Effector memory CD8-positive, alpha-beta T cell (primary cell): Measurements from ENCODE around the gene LINGO3.

Source experiments
- ATAC-seq: fragments of 150-1000 bp; cut with Tn5 transposase; replicated peaks from 2 replicates; pipeline ENCODE4 v1.10.0; 2021; ENCODE audit warnings: mild to moderate bottlenecking, moderate library complexity
- DNase-seq, 3 experiments: peaks; one replicate each; pipeline ENCODE4 v3.0.0; 2021
- H3K27ac Mint-ChIP-seq, 2 donors: one replicate each; pipeline ENCODE4 v1.8.0; 2022; ENCODE audit warnings: mild to moderate bottlenecking in 2 of 2, mixed read lengths in 2 of 2, moderate library complexity in 2 of 2
- H3K27me3 Mint-ChIP-seq, 2 donors: one replicate each; pipeline ENCODE4 v1.8.0; 2022; ENCODE audit warnings: mixed read lengths in 2 of 2
- H3K36me3 Mint-ChIP-seq: one replicate; pipeline ENCODE4 v1.8.0; 2022; ENCODE audit warnings: mild to moderate bottlenecking, moderate library complexity, mixed read lengths; ENCODE audit not compliant: insufficient read depth
- H3K4me1 Mint-ChIP-seq, 2 donors: one replicate each; pipeline ENCODE4 v1.8.0; 2022; ENCODE audit warnings: low read depth in 2 of 2, mixed read lengths in 2 of 2
- H3K4me3 Mint-ChIP-seq, 2 donors: one replicate each; pipeline ENCODE4 v1.8.0; 2022; ENCODE audit warnings: mild to moderate bottlenecking in 2 of 2, mixed read lengths in 2 of 2, moderate library complexity in 2 of 2
- H3K9me3 Mint-ChIP-seq, 2 donors: one replicate each; pipeline ENCODE4 v1.8.0; 2022; ENCODE audit warnings: mixed read lengths in 2 of 2

LINGO3 gene

GRCh38 chr19:2271234-2272103 lies 36.5 kb downstream of the LINGO3 start:
- peak overlapping the region; percentile 95 for H3K4me3 Mint-ChIP-seq
- ATAC-seq (no peak), DNase-seq (no peak)
- H3K27ac Mint-ChIP-seq, result peak overlapping the region; percentile 95 to 99
- peaks cover 24 to 28% of the 10 kb centered on the region in 2 donors for H3K4me1 Mint-ChIP-seq
- H3K36me3 Mint-ChIP-seq, result peaks cover 77% of the 10 kb centered on the region
- no peaks in the 10 kb centered on the region for H3K27me3 Mint-ChIP-seq
- no peaks in the 10 kb centered on the region for H3K9me3 Mint-ChIP-seq

GRCh38 chr19:2270423-2271233 lies 37.3 kb downstream of the LINGO3 start:
- Mint-ChIP-seq H3K4me3 (peak overlapping the region; percentile 95), H3K4me1 (peaks cover 27 to 28% of the 10 kb centered on the region in 2 donors), H3K27ac (peak overlapping the region; percentile 95 to 99), H3K27me3 (no peaks in the 10 kb centered on the region), H3K9me3 (no peaks in the 10 kb centered on the region), H3K36me3 (peaks cover 71% of the 10 kb centered on the region)
- ATAC-seq (peak; percentile 30), DNase-seq (peak; percentile 57 to 61 (median 60))

- no peak for DNase-seq
- Mint-ChIP-seq H3K27me3 (no peaks in the 10 kb centered on the region), H3K27ac (peak overlapping the region; percentile 95 to 99), H3K36me3 (peaks cover 66% of the 10 kb centered on the region), H3K4me3 (peak overlapping the region; percentile 95), H3K4me1 (peaks cover 26 to 27% of the 10 kb centered on the region in 2 donors), H3K9me3 (no peaks in the 10 kb centered on the region)
- no peak for ATAC-seq
These were observed 37.9 kb downstream of the LINGO3 start for GRCh38 chr19:2270157-2270422.

GRCh38 chr19:2269244-2270156 lies 38.5 kb downstream of the LINGO3 start:
- Mint-ChIP-seq H3K4me3 (peak overlapping the region; percentile 95), H3K4me1 (peaks cover 23 to 25% of the 10 kb centered on the region in 2 donors), H3K27ac (peak overlapping the region; percentile 95 to 99), H3K27me3 (no peaks in the 10 kb centered on the region), H3K9me3 (no peaks in the 10 kb centered on the region), H3K36me3 (peaks cover 60% of the 10 kb centered on the region)
- ATAC-seq (peak; percentile 78), DNase-seq (peak; percentile 99)

GRCh38 chr19:2268861-2269243 lies 39.1 kb downstream of the LINGO3 start:
- Mint-ChIP-seq H3K27ac (peak overlapping the region; percentile 95 to 99), H3K4me1 (peaks cover 17 to 18% of the 10 kb centered on the region in 2 donors), H3K36me3 (peaks cover 54% of the 10 kb centered on the region), H3K4me3 (peak overlapping the region; percentile 95), H3K27me3 (no peaks in the 10 kb centered on the region), H3K9me3 (no peaks in the 10 kb centered on the region)
- DNase-seq (no peak), ATAC-seq (no peak)

GRCh38 chr19:2268480-2268830 lies 39.5 kb downstream of the LINGO3 start:
- Mint-ChIP-seq H3K4me1 (peaks cover 13 to 16% of the 10 kb centered on the region in 2 donors), H3K9me3 (no peaks in the 10 kb centered on the region), H3K27me3 (no peaks in the 10 kb centered on the region), H3K36me3 (peaks cover 50% of the 10 kb centered on the region), H3K27ac (peak overlapping the region; percentile 95 to 99), H3K4me3 (peak overlapping the region; percentile 95)
- DNase-seq (no peak), ATAC-seq (no peak)

GRCh38 chr19:2266183-2266993 lies 41.6 kb downstream of the LINGO3 start:
- DNase-seq (no peak), ATAC-seq (no peak)
- H3K4me1 Mint-ChIP-seq, result peaks cover 1 to 10% of the 10 kb centered on the region in 2 donors
- H3K27ac Mint-ChIP-seq, result no peak overlapping the region
- H3K4me3 Mint-ChIP-seq, result peak overlapping the region in 1 of 2 donors; percentile 43
- no peaks in the 10 kb centered on the region for H3K9me3 Mint-ChIP-seq
- H3K36me3 Mint-ChIP-seq, result peaks cover 29% of the 10 kb centered on the region
- H3K27me3 Mint-ChIP-seq, result no peaks in the 10 kb centered on the region

GRCh38 chr19:2261438-2262172 lies 46.3 kb downstream of the LINGO3 start:
- DNase-seq, result peak in 1 of 3 experiments; percentile 49
- Mint-ChIP-seq H3K4me1 (peaks cover 18 to 24% of the 10 kb centered on the region in 2 donors), H3K27ac (peak overlapping the region in 1 of 2 donors; percentile 92)

GRCh38 chr19:2260341-2260805 lies 47.6 kb downstream of the LINGO3 start:
- no peak for DNase-seq
- peak overlapping the region; percentile 69 to 72 for H3K4me3 Mint-ChIP-seq
- H3K9me3 Mint-ChIP-seq, result no peaks in the 10 kb centered on the region
- ATAC-seq, result peak; percentile 61
- peaks cover 2% of the 10 kb centered on the region for H3K36me3 Mint-ChIP-seq
- no peaks in the 10 kb centered on the region for H3K27me3 Mint-ChIP-seq
- peak overlapping the region; percentile 92 to 96 for H3K27ac Mint-ChIP-seq
- H3K4me1 Mint-ChIP-seq, result peaks cover 18 to 21% of the 10 kb centered on the region in 2 donors

More at GRCh38 chr19:2261438-2262172, 46.3 kb downstream of the LINGO3 start:
- Mint-ChIP-seq H3K27me3 (no peaks in the 10 kb centered on the region), H3K9me3 (no peaks in the 10 kb centered on the region), H3K36me3 (no peaks in the 10 kb centered on the region), H3K4me3 (peak overlapping the region in 1 of 2 donors; percentile 41)
- ATAC-seq, result peak; percentile 18

GRCh38 chr19:2259336-2259735 lies 48.6 kb downstream of the LINGO3 start:
- no peaks in the 10 kb centered on the region for H3K9me3 Mint-ChIP-seq
- DNase-seq (no peak), ATAC-seq (no peak)
- peak overlapping the region; percentile 46 to 72 for H3K4me3 Mint-ChIP-seq
- peak overlapping the region; percentile 92 to 96 for H3K27ac Mint-ChIP-seq
- H3K36me3 Mint-ChIP-seq, result peaks cover 4% of the 10 kb centered on the region
- peaks cover 18 to 21% of the 10 kb centered on the region in 2 donors for H3K4me1 Mint-ChIP-seq
- H3K27me3 Mint-ChIP-seq, result no peaks in the 10 kb centered on the region
